ENCODE data around the gene NDOR1.
"Not testable (repeated sequence)": the region's sequence is repeated elsewhere in the genome, so short reads cannot be mapped to it uniquely, and the experiment has no call there.

NDOR1 gene

GRCh38 chr9:137230705-137231371 lies 25.3 kb downstream of the NDOR1 start, which contains the start of gene SLC34A3:
SLC34A3 (plus strand) TSS chr9:137230901; CDS start chr9:137231703, 802 bp downstream.
- no peak for DNase-seq (ENCODE audit: low read depth in 1 of 2, low spot score in 1 of 2)

GRCh38 chr9:137231372-137232039 lies 26.0 kb downstream of the NDOR1 start:
- DNase-seq (ENCODE audit: low read depth in 1 of 2, low spot score in 1 of 2) = no peak

GRCh38 chr9:137232101-137232500 lies 26.6 kb downstream of the NDOR1 start:
- DNase-seq (ENCODE audit: low read depth in 1 of 2, low spot score in 1 of 2) = no peak

- no peak for DNase-seq (ENCODE audit: low read depth in 1 of 2, low spot score in 1 of 2)
These were observed 27.0 kb downstream of the NDOR1 start for GRCh38 chr9:137232510-137232909.

- DNase-seq (ENCODE audit: low read depth in 1 of 2, low spot score in 1 of 2) = no peak
These were observed 27.9 kb downstream of the NDOR1 start for GRCh38 chr9:137233143-137233980.

- no peak for DNase-seq (ENCODE audit: low read depth in 1 of 2, low spot score in 1 of 2)
These were observed 28.7 kb downstream of the NDOR1 start for GRCh38 chr9:137234055-137234697.

GRCh38 chr9:137234758-137235423 lies 29.4 kb downstream of the NDOR1 start:
- DNase-seq (ENCODE audit: low read depth in 1 of 2, low spot score in 1 of 2) = no peak

GRCh38 chr9:137235424-137236237 lies 30.1 kb downstream of the NDOR1 start:
- no peak for DNase-seq (ENCODE audit: low read depth in 1 of 2, low spot score in 1 of 2)

GRCh38 chr9:137236238-137236935 lies 30.9 kb downstream of the NDOR1 start:
- peak; percentile 86 to 87 for DNase-seq (ENCODE audit: low read depth in 1 of 2, low spot score in 1 of 2)

GRCh38 chr9:137236936-137237421 lies 31.5 kb downstream of the NDOR1 start:
- DNase-seq (ENCODE audit: low read depth in 1 of 2, low spot score in 1 of 2) = no peak

- no peak for DNase-seq (ENCODE audit: low read depth in 1 of 2, low spot score in 1 of 2)
These were observed 32.5 kb downstream of the NDOR1 start for GRCh38 chr9:137237759-137238726.

- DNase-seq (ENCODE audit: low read depth in 1 of 2, low spot score in 1 of 2) = not testable (repeated sequence)
These were observed 34.2 kb downstream of the NDOR1 start for GRCh38 chr9:137239541-137240200.

- peak in 1 of 2 donors; percentile 54 for DNase-seq (ENCODE audit: low read depth in 1 of 2, low spot score in 1 of 2)
These were observed 34.9 kb downstream of the NDOR1 start for GRCh38 chr9:137240318-137240840.

- DNase-seq (ENCODE audit: low read depth in 1 of 2, low spot score in 1 of 2) = peak; percentile 88 to 98
These were observed 35.5 kb downstream of the NDOR1 start, which contains the start of gene TUBB4B for GRCh38 chr9:137240841-137241489. TUBB4B (plus strand) TSS chr9:137241287; CDS start chr9:137241361, 74 bp downstream.

GRCh38 chr9:137241490-137242268 lies 36.2 kb downstream of the NDOR1 start:
- DNase-seq (ENCODE audit: low read depth in 1 of 2, low spot score in 1 of 2) = peak; percentile 36 to 55
